NCI-H2029 treated with DMSO at 0.1 percent for 48 hours (cell line): Measurements from ENCODE around the gene FOXO6.

Source experiments
- DNase-seq: peaks from one replicate; lab custom pipeline; 2025; lab: John Stamatoyannopoulos, UW

Gene FOXO6

DNA sequence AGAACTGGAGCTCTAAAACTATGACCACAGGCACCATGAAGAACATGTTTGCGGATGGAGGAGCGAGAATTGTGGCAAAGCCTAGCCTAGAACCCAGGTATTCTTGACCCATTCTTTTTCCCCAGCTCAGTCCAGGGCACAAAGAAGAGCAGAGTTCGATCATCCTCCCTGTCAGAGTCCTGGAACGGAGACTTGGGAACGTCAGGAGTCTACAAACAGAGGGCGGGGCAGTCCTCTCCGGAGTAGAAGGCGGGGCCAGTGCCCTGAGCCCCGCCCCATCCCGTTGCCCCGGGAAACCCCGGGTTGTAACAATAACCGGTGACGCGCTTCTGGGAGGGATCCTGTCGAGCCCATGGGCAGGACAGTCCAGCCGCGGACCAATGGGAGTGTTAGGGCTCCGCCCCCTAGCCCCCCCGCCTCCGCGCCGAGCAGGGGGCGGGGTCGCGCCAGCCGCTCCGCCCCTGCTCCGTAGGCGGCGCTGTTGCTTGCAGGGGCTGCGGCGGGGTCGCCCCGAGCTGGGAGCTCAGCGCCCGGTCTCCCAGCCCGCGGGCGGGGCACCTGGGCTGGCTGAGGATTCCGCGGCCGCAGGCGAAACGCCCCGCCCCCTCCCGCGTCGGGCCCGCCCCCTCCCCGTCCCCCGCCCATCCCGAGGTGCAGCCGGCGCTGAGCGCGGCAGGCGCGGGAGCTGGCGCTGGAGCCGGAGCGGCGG, at the start of gene FOXO6:
Gene FOXO6 (plus strand): TSS at position 649 of the 709 bp plus-strand sequence.
- peak; percentile 100 for DNase-seq

DNA sequence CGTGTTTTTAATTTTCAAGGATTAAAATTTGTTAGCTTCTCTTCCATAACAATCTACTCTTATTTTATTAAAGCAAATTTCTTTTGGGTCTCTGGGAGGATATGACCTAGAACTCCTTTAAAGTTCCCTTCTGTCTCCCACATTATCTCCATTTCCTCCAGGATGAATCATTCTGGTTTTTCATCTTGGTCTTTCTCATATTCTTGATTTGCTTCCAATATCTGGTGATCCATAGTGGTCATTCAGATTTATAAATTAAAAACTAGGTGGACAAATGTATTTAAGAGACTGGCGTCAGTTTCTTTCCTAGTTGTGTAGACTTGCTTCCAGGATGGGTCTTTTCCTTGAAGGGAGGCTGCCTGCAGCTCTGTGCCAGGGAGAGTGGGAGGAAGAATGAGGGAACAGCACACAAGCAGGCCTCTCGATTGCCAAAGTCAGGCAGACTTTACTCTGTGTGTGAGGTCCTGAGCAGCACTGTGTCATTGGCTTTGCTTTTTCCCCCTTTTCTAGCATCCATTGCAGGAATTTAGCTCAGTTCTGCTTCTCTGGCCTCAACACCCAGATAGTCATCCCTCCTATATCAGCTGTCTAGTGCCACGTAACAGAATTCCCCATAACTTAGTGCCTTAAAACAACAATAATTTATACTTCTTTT, 48.1 kb upstream of the FOXO6 start:
- DNase-seq: no peak

DNA sequence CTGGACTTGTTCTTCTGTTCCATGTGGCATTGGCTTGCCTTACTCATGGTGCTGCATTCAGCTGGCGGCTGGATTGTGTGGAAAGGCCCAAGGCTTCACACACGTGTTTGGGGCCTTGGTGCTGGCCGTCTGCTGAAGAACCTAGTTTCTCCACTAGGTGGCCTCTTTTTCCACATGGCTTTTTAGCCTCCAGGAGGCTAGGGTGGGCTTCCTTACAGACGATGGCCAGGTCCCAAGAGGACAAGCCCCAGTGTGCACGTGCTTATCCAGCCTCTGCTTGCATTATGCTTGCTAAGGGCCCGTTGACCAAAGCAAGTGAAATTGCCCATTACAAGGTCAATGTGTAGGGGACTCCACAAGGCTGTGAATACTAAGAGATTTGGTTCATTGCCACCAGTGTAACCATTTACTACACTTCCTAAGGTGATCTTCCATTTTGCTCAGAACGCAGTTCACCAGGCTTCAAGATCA, 47.5 kb upstream of the FOXO6 start:
- peak; percentile 60 for DNase-seq

DNA sequence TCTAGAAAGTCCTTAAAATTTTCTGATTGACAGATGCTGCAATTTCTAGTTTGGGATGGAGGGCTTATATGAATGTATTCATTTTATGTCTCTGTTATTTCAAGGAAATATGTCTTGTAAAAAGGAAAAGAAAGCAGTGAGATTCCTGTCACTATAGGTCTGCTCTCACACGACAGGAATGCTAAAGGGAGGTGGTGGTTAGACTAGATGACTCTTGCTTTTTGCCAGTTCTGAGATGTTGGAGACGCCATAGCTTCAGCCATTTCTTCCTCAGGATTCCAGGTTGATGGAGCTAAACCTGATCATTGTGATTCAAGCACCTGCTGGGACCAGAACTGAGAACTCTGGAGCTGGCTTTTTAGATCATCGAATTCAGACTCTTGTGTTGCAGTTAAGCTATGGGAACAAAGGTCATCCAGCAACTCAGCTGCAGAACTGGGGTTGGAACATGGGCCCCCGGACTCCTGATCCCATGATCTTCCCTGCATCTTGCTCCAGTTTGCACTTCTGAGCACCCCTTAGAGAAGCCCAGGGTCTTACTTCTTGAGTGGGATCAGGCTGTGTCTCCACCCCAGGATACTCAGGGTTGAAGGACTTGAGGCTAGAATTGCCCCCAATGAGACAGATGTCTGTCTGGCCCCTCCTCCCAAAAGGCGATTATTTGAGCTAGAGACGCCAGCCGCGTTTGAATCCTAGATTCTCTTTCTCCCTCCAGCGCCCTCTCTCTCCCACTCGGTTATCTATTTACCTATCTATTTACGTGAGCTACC, 46.7 kb upstream of the FOXO6 start:
- no peak for DNase-seq

DNA sequence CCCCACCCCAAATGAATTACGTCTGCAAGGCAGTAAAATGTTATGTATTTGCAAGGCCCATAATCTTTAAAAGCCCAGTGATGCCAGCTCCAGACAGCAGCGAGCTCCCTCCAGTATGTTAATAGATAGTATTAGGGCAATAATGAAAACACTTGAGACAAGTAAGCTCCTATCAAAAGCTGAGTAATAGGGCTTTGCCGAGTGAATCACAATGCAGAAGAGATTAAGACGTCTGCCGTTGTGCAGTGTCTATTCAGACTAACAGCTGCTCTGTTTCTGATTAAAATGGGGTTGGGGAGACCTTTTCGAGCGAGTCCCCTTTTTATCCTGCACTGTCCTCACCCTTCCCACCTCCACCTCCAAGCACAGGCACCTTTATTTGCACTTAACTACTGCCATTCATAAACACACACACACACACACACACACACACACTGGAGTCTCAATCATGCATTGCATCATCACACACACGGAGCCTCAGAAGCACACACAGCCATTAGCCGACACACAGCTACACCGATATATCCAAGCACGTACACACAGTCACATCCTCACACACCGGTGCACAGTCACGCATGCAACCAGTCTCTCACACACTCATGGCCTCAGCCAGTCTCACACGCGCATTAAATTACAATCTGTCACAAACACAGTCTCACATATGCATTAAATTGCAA, 46.0 kb upstream of the FOXO6 start:
- DNase-seq: no peak

DNA sequence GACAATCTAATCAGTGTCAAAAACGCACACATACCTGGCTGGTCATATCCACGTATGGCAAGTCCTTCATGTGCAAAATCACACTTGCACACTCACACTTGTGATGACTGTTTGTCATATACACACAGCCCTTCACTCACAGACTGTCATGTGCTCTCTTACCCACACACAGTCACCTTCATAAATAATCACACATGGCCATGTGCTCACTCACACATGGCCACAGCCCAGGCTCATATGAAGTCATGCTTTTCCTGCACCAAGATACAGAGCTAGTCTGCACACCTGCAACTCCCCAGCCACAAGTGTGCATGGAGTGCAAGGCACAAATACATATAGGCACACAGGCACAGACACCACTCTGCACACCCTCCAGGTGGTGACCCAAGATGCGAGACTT, 45.4 kb upstream of the FOXO6 start:
- DNase-seq: no peak

DNA sequence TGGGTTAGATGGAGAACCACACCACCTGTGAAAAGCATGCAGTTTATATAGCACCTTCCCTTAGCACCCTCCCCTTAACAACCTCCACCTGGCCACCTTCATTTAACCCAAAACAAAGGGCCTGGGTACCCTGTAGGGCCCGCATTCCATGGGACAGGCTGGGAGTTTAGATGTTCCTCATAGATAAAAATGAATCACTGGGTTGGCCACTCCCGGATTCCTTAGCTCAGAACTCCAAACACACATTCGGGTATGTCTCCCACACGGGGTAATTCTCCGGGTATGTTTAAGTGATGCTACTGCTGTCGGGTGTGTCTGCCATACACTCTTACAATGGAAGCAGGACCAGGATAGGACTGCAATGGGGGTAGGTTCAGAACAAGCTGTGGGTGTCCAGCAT, 43.9 kb upstream of the FOXO6 start:
- no peak for DNase-seq

DNA sequence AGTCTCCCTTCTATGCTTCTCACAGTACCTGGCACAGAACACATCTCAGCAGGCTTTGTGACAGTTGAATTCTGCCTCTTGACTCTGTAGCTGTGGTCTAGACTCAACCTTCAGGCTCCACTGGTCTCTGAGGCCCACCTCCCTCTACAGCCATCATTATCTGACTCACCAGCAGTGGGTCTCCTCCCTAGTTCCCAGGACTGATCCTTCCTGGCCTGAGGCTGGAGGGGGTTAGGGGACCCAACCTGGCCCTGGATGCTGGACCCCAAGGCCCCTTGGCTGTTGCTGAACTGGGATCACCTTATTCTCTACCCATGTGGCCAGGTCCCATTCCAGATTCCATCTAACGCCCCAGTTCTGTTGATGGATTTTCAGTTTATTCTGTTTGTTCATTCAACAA, 43.1 kb upstream of the FOXO6 start:
- DNase-seq: no peak

DNA sequence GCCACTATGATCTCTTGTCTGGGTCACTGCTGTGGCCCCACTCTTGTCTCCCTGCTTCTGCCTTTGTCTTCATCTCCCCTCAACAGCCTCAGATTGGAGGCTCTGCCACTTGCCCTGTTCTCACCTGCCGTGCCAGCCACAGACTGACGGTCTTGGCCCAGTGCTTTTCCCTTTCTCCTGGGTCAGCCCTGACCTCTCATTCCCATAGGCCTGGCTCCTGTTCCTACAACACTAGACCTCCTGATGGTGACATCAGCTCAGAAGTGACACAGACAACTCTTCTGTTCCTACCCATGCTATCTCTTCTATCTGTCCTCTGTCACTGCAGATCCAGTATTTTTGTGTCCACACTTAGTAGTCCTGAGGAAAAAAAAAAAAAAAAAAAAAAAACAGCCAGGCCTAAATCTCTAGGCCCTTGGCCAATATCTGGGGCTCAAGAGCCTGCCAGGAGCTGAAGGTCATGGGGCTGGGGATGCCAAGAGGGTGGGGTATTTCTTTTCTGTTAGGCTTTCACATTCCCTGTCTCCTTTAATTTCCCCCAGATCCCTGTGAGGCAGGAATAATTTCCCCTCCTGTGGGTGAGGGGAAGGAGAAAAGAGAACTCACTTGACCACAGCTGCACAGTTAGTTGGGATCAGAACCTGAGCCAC, 42.0 kb upstream of the FOXO6 start:
- DNase-seq: no peak

DNA sequence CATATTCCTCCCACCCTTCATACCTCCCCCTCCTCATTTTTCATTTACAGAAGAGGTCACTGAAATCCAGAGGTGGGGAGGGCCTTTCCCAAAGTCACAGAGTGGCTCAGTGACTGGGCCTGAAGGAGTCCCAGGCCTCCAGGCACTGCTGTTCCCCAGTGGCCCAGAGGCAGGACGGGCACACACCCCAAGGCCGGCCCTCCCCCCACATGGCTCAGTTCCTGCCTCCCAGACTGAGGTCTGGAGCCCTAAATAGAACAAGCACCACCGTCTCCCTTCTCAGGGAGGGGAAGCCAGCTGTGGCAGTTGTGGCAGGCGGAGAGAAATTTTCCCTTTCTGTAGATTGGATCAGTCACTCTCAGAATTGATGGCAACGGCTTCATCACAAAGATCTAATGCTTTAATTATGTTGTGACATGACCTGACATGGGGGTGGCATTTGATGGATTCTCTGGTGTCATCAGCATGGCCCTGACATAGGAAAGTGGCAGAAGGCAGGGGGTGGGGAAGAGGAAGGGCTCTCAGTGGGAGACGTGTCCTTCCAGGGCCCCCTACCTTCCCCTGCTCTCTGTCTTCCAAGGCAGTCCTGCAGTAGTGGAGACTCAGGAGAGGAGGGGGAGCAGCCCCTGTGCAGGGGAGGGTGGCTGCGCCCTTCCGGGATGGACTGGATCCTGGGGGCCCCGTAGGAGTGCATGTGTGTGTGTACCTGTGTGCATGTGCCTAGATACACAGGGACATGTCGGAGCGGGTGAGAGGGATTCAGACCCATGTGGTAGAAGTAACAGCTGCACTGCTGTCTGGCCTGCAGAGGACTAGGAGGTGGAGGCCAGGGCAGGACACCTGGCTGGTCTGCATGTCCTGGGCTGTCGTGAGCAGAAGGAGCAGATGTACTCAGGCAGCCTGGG, 41.2 kb upstream of the FOXO6 start:
- DNase-seq: no peak

DNA sequence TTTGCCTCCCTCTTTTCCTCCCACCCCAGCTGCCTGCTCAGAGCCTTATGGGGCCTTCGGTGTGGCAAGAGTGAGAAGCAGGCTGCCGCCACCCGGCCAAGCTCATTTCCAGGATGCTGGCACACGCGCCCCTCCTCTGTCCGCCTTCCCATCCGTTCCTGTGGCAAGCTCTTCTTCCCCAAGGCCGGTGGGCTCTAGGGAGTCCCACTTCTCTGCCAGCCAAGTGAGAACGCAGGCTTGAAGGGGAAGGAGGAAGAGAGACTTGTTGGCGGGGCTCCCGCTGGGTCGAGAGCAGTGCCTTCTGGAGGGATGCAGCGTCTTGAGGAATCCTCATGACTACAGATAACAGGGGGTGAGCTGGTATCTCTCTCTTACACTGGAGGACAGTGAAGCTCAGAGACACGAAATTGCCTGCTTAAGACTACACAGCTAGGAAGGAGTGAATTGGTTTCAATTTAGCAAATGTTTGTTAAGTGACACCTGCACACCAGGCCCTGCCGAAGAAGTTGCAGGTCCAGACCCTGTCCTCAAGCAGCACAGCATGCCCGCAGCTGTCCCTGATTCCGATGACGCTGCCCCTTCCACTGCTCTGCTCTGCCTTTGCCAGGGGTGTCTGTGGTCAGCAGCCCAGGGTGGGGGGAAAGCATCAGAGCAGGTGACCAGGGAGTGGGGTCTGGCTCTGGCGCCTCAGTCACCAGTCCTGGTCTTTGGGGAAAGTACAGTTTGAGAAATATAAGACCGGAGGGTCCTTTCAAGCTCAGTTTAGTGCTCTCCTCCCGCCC, 40.1 kb upstream of the FOXO6 start:
- DNase-seq: no peak

DNA sequence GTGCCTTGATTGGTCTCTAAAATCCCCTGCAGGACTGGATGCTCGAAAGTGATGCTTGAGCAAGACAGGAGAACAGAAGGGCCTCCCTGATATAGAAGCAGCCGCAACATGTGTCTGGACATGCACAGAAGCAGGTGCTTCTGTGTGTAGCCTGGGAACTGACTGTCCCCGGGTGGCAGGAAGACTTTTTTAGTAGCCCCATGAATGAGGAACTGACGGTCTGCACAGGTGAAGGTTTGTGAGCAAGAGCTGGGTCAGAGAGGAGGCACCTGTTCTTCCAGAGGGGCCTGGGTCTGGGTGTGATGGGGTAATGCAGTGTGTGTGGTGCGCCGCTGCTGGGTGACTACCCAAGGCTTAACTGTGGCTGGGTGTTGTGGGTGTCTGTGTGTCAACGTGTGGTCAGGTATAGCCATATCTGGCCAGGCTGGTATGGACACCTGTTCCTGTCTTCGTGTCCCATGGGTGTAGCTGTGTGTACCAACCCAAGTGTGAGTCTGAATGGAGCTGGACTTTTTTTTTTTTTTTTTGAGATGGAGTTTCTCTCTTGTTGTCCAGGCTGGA, 39.1 kb upstream of the FOXO6 start:
- DNase-seq: no peak

DNA sequence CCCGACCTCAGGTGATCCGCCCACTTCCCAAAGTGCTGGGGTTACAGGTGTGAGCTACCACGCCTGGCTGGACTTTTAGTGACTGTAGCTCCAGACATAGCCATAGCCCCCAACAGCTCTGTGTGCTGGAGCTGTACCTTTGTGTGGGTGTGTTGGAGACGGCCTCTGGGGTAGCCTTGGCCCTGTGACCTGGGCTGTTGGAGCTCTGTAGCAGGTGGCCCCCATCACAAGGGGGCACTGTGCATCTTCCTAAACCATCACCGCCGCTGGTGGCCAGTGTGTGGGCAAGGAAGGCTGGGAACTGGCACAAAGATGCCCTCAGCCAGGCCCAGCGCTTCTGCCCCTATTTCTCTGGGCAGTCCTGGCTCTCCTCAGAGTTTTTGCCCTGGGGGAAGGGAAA, 38.4 kb upstream of the FOXO6 start:
- peak; percentile 94 for DNase-seq

DNA sequence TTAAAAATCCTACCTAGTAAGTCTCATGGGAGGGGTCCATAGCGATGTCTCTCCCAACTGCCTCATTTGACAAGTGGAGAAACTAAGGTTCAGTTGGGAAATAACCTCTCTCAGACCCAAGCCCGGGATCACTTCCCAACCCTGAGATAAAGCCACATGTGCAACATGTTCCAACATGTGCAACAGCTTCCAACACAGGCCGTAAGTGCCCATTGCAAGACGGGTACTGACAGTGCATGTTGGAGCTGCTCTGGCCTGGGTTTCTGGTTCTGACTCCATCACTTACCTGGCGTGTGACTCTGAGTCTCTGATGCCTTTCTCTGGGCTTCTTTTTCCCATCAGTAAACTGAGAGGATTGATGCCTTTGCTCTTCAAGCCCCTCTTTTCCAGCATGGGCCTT, 38.0 kb upstream of the FOXO6 start:
- DNase-seq: no peak

DNA sequence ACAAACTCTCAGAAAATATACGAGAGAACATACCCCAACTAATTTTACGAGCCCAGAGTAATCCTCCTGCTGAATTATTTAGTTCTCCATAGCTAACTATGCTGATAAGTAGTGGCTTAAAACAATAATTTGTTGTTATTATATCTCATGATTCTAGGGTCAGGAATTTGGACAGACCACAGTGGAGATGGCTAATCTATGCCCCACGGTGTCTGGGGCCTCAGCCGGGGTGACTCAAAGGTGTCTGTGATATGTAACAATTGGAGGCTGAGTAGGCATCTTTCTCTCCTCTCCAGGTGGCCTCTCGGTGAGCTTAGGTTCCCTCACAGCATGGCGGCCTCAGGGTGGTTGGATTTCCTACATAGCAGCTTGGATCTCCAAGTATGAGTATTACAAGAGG, 35.4 kb upstream of the FOXO6 start:
- no peak for DNase-seq

DNA sequence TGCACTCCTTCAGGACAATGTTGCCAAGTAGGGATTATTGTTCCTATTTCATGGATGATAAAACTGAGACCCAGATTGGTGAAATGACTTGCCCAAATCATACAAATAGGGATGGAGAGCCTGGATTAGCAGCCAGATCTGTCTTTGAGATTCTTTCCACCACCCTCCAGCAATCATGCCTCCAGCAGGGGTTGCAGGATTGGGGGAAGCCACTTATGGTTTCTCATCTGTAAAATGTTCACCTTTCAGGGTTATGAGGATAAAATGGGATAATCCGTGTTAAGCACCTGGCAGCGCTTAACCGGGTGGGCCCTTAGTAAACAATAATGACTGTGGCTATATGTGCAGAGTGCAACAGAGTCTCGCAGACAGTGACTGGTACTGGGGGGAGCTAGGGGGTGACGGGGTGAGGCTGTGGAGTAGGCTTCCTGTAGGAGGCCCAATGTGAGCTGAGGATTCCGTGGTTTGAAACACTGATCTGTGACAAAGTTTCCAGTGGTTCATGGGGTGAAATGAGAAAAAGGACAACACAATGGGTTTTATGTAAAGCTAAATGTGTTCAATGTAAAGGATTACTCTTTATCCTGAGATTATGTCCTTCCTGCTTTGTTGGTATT, 33.7 kb upstream of the FOXO6 start:
- DNase-seq: no peak

DNA sequence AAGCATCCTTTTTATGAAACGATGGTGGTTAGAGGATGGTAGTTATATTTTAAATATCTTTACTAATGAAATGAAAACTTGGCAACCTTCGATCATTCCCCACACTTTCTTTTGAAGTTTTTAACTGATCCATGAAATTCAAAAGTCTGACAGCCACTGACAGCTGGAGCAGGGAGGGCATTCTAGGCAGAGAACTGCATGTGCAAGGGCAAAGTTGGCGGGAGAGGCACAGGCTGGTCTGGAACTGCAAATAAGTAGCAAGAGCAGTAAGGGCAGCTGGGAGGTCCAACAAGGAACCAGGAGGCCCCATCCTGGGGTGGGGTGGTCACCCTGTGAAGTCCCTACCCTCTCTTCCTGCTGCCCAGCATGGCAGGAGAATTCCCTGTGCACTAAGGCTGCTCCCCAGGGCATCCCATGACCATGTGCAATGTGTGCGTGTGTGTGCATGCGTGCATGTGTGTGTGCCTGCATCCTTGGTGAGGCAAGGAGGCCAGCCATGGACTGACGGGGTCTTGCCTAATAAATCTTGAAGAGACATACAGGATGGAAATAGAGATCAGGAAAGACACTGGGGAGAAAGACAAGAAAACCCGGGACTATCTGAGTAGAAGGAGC, 33.1 kb upstream of the FOXO6 start:
- DNase-seq: no peak

DNA sequence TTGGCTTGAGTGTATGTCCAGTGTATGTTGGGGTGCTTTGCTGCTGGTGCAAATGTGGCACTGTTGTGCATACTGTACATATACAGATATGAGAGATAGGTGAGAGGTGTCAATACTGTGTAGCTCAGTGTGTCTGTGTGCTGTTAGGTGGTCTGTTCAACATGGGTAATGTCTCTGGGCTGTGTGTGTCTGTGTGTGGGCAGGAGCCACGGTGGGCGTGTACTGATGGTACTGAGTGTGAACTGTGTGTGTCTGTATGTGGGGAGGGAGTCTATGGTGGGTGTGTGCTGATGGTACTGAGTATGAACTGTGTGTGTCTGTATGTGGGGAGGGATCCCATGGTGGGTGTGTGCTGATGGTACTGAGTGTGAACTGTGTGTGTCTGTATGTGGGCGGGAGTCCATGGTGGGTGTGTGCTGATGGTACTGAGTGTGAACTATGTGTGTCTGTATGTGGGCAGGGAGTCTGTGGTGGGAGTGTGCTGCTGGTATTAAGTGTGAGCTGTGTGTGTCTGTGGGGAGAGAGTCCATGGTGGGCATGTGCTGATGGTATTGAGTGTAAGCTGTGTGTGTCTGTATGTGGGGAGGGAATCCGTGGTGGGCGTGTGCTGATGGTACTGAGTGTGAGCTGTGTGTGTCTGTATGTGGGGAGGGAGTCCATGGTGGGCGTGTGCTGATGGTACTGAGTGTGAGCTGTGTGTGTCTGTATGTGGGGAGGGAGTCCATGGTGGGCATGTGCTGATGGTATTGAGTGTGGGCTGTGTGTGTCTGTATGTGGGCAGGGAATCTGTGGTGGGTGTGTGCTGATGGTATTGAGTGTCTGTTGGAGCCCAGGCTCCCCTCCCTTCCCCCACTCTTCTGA, 32.2 kb upstream of the FOXO6 start:
- DNase-seq: no peak
